VCaP (cell line): ENCODE data around the gene SIPA1.

Experiments used
- H3K27ac ChIP-seq: fragments of 450-650 bp; 2 replicates; pipeline ENCODE4 v1.5.1; 2017
- TF ChIP-seq, protein P1 (sequence below): fragments of 450-650 bp; conservative IDR thresholded peaks from 2 replicates; pipeline ENCODE4 v1.5.1; 2017; ENCODE audit warnings: mild to moderate bottlenecking, moderate library complexity

Gene SIPA1

DNA sequence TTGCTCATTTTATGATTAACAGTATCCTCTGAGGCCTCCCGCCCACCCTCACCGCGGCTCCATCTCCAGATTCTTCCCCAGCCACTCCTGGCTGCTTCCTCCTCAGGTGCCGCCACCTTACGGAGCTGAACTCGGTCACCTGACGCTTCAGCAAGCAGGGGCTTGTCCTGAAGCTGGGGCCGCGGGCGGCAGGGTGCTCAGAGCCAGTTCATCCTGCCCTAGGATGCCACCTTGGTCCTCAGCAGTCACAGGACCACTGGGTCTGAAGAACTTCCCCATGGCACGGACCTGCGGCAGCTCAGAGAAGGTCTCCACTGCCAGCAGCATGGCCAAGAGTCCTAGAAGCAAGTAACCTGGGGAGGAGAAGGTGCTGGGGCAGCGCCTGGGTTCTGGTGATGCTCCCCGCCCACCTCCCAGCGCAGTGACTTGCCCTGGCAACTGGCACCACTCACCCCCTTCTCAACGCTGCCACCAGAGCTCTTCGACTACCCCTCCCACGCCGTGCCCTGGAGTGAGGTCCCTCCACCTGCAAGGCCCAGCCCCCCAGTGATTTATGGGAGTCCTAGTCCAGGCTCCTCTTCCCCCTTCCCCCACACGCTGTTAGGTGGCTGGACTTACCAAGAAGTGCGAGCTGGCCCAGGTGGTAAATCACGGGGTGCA lies 44.9 kb upstream of the SIPA1 start:
- no peak overlapping the region for H3K27ac ChIP-seq
- TF ChIP-seq, protein P1, sequence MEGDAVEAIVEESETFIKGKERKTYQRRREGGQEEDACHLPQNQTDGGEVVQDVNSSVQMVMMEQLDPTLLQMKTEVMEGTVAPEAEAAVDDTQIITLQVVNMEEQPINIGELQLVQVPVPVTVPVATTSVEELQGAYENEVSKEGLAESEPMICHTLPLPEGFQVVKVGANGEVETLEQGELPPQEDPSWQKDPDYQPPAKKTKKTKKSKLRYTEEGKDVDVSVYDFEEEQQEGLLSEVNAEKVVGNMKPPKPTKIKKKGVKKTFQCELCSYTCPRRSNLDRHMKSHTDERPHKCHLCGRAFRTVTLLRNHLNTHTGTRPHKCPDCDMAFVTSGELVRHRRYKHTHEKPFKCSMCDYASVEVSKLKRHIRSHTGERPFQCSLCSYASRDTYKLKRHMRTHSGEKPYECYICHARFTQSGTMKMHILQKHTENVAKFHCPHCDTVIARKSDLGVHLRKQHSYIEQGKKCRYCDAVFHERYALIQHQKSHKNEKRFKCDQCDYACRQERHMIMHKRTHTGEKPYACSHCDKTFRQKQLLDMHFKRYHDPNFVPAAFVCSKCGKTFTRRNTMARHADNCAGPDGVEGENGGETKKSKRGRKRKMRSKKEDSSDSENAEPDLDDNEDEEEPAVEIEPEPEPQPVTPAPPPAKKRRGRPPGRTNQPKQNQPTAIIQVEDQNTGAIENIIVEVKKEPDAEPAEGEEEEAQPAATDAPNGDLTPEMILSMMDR: no peak

GRCh38 chr11:65593518-65594414 lies 44.1 kb upstream of the SIPA1 start:
- no peak overlapping the region; the same call in 1 of the 2 replicates for H3K27ac ChIP-seq
- TF ChIP-seq, protein P1: peak; percentile 96

- no peak overlapping the region for H3K27ac ChIP-seq
- TF ChIP-seq, protein P1: no peak
Measured at GRCh38 chr11:65595131-65595530, 42.8 kb upstream of the SIPA1 start.

GRCh38 chr11:65595543-65596281 lies 42.2 kb upstream of the SIPA1 start, which contains the start of gene KCNK7:
Gene KCNK7, minus strand, starts transcription at chr11:65595800. Its CDS starts 28 bp downstream, at chr11:65595772.
- TF ChIP-seq, protein P1: no peak
- no peak within 1 kb of the TSS for H3K27ac ChIP-seq

GRCh38 chr11:65596520-65596919 lies 41.4 kb upstream of the SIPA1 start:
- TF ChIP-seq, protein P1: no peak

DNA sequence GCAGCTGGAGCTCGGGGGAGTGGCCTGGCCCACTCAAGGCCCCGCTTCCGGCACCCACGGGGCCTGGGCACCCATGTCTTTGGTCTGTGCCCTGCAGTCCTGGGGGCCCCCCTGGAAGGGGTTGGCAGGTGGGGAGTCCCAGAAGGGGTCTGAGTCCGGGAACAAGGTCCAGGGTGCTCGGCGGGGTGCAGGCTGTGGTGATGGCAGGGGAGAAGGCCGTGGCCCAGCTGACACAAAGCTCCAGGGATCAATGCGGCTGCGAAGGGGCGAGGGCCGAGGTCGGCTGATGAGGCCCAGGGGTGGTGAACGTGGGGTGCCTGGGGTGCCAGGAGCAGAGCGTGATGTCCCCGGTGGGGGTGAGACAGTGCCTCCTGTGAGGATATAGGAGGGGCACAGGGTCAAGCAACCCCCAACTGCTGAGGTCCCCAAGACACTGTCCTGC lies 39.6 kb upstream of the SIPA1 start:
- H3K27ac ChIP-seq: no peak overlapping the region

More at GRCh38 chr11:65596520-65596919, 41.4 kb upstream of the SIPA1 start:
- H3K27ac ChIP-seq: no peak overlapping the region

More for the DNA sequence above, 39.6 kb upstream of the SIPA1 start:
- TF ChIP-seq, protein P1: no peak
